GM23338 (cell line): ENCODE measurements around the gene FAM241A. TPM values are rescaled to one million over a fixed set of nuclear protein-coding genes. Genes with fewer than 3 reads are reported as not detected.

ENCODE experiments used
- ATAC-seq: fragments of 200-7000 bp; cut with Tn5 transposase; 3 replicates; pipeline ENCODE4 v1.9.1; 2020
- DNase-seq: peaks from one replicate; pipeline ENCODE4 v3.0.0-alpha.2; 2015; ENCODE audit warnings: low spot score
- H2AFZ ChIP-seq: fragments of 200-600 bp; sonication (generic); 2 replicates; pipeline ENCODE4 v1.8.0; 2016; ENCODE audit warnings: antibody characterized with exemption, mild to moderate bottlenecking, moderate library complexity
- H3F3A ChIP-seq: fragments of 200-600 bp; sonication (generic); replicated peaks from 2 replicates; pipeline ENCODE4 v1.8.0; 2017; ENCODE audit warnings: antibody characterized with exemption, mixed run types, low read depth
- H3K27ac ChIP-seq: fragments of 200-600 bp; sonication (generic); 2 replicates; pipeline ENCODE4 v1.6.1; 2016; ENCODE audit warnings: low read depth
- H3K27me3 ChIP-seq: fragments of 200-600 bp; sonication (generic); 2 replicates; pipeline ENCODE4 v1.8.0; 2016; ENCODE audit warnings: mild to moderate bottlenecking, mixed run types, moderate library complexity; ENCODE audit not compliant: insufficient read depth
- H3K36me3 ChIP-seq: fragments of 200-600 bp; sonication (generic); 2 replicates; pipeline ENCODE4 v1.8.0; 2016; ENCODE audit warnings: mild to moderate bottlenecking; ENCODE audit not compliant: insufficient read depth
- H3K4me1 ChIP-seq: fragments of 200-600 bp; sonication (generic); 2 replicates; pipeline ENCODE4 v1.8.0; 2016; ENCODE audit warnings: mild to moderate bottlenecking, moderate library complexity; ENCODE audit not compliant: insufficient read depth
- H3K4me2 ChIP-seq: fragments of 200-600 bp; sonication (generic); 2 replicates; pipeline ENCODE4 v1.7.1; 2017; ENCODE audit warnings: mixed run types
- H3K4me3 ChIP-seq: fragments of 200-600 bp; sonication (generic); 2 replicates; pipeline ENCODE4 v1.6.1; 2016; ENCODE audit warnings: mixed run types
- H3K79me2 ChIP-seq: fragments of 200-600 bp; sonication (generic); replicated peaks from 2 replicates; pipeline ENCODE4 v1.8.0; 2017; ENCODE audit warnings: mild to moderate bottlenecking; ENCODE audit not compliant: insufficient read depth
- H3K9me2 ChIP-seq: fragments of 200-600 bp; sonication (generic); 2 replicates; pipeline ENCODE4 v1.8.0; 2017; ENCODE audit not compliant: insufficient read depth
- H4K20me1 ChIP-seq: fragments of 200-600 bp; sonication (generic); replicated peaks from 2 replicates; pipeline ENCODE4 v1.8.0; 2017; ENCODE audit warnings: mild to moderate bottlenecking; ENCODE audit not compliant: insufficient read depth
- H3K27ac Mint-ChIP-seq: 2 replicates; pipeline ENCODE4 v1.8.0; 2020; ENCODE audit warnings: inconsistent platforms, mild to moderate bottlenecking, moderate library complexity, mixed read lengths
- H3K27me3 Mint-ChIP-seq: 3 replicates; pipeline ENCODE4 v1.8.0; 2022; ENCODE audit warnings: low read depth, mild to moderate bottlenecking, moderate library complexity, mixed read lengths, inconsistent platforms; ENCODE audit not compliant: insufficient read depth, poor library complexity
- H3K36me3 Mint-ChIP-seq: 3 replicates; pipeline ENCODE4 v1.8.0; 2021; ENCODE audit warnings: low read depth, mild to moderate bottlenecking, inconsistent platforms, moderate library complexity, mixed read lengths
- H3K4me1 Mint-ChIP-seq: 3 replicates; pipeline ENCODE4 v1.8.0; 2020; ENCODE audit warnings: mild to moderate bottlenecking, inconsistent platforms, mixed read lengths
- H3K4me3 Mint-ChIP-seq: 3 replicates; pipeline ENCODE4 v1.8.0; 2021; ENCODE audit warnings: moderate library complexity, mild to moderate bottlenecking, inconsistent platforms, mixed read lengths
- H3K9me3 Mint-ChIP-seq: 3 replicates; pipeline ENCODE4 v1.8.0; 2020; ENCODE audit warnings: moderate library complexity, mild to moderate bottlenecking, inconsistent platforms, mixed read lengths
- EZH2 ChIP-seq: fragments of 200-600 bp; sonication (generic); IDR thresholded peaks from one replicate; pipeline ENCODE4 v1.8.0; 2017; ENCODE audit warnings: antibody characterized with exemption, mild to moderate bottlenecking, low read depth; ENCODE audit not compliant: unreplicated experiment
- EZH2phosphoT487 ChIP-seq: fragments of 200-600 bp; sonication (generic); IDR thresholded peaks from one replicate; pipeline ENCODE4 v1.8.1; 2018; ENCODE audit warnings: antibody characterized with exemption; ENCODE audit not compliant: unreplicated experiment
- NANOG ChIP-seq: IDR thresholded peaks from 2 replicates; pipeline ENCODE4 v1.6.1; 2016; ENCODE audit warnings: antibody characterized with exemption, borderline replicate concordance
- STAT1 ChIP-seq: IDR thresholded peaks from one replicate; pipeline ENCODE4 v1.6.1; 2016; ENCODE audit warnings: antibody characterized with exemption; ENCODE audit not compliant: unreplicated experiment
- ZNF114 ChIP-seq: fragments of 250-450 bp; sonication (Bioruptor Pico); IDR thresholded peaks from 2 replicates; pipeline ENCODE4 v1.5.0; 2020; ENCODE audit warnings: mild to moderate bottlenecking, moderate library complexity
- ZNF331 ChIP-seq: fragments of 250-450 bp; sonication (Bioruptor Pico); IDR thresholded peaks from 2 replicates; pipeline ENCODE4 v1.5.0; 2020; ENCODE audit warnings: low read depth, mild to moderate bottlenecking, moderate library complexity
- polyA plus RNA-seq: library from polyadenylated mRNA; unstranded; fragments of >200 nt; fragmentation: Nextera tagmentation; extraction: Ambion mirVana; gene quantifications from 2 replicates; pipeline ENCODE4 v1.2.1, GENCODE V29; 2016
- total RNA-seq: library from RNA; depleted of rRNA; stranded (reverse); fragments of >200 nt; shearing (Covaris generic); gene quantifications from 2 replicates; pipeline ENCODE4 v1.2.3, GENCODE V29; 2014
- TF ChIP-seq, protein P1 (sequence below): IDR thresholded peaks from 2 replicates; pipeline ENCODE4 v1.6.1; 2016; ENCODE audit warnings: antibody characterized with exemption
- TF ChIP-seq, protein P2 (sequence below): IDR thresholded peaks from one replicate; pipeline ENCODE4 v1.6.1; 2018; ENCODE audit warnings: antibody characterized with exemption; ENCODE audit not compliant: unreplicated experiment
- TF ChIP-seq, protein P3 (sequence below): fragments of 250-450 bp; sonication (Bioruptor Pico); IDR thresholded peaks from 2 replicates; pipeline ENCODE4 v1.5.0; 2020; ENCODE audit warnings: mild to moderate bottlenecking, moderate library complexity
- TF ChIP-seq, protein P4 (sequence below), 2 experiments: fragments of 200-600 bp in 1 of 2; sonication (generic) in 1 of 2; conservative IDR thresholded peaks; 2 replicates each; pipeline versions ENCODE4 v1.5.1 to v1.6.1; 2016 to 2017; ENCODE audit warnings: antibody characterized with exemption in 2 of 2, low read depth in 2 of 2, mild to moderate bottlenecking in 2 of 2, moderate library complexity in 1 of 2

The FAM241A gene
- total and polyA plus RNA-seq, 2 experiments from 2014 or later = 0.58 to 0.63 TPM

DNA sequence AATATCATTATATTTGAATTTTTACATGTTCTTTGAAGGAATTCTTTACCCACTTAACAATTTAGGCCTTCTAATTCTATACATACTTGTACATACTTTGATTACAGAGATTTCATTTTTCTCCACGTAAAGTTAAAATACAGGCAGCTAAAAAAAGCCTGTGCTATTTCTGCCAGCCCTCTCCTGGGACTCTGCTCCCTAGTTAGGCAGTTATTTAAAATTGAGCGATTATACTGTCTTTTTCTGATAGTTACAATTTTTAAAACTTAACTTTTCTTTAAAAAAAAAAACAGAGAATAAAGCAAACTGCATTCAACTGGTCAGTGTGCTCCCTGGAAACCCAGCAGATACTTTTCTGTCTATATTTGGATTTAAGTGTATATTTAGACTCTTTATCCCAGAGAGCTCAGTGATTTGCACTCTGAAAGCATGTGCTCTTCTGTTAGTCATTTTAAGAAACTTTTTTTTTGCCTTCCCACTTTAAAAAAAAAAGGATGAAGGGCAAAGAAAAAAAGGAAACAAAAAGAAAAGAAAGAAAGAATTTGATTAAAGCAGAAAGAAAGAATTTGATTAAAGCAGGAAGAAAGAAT, 18.1 kb upstream of the FAM241A start (continued):
- TF ChIP-seq, protein P1, sequence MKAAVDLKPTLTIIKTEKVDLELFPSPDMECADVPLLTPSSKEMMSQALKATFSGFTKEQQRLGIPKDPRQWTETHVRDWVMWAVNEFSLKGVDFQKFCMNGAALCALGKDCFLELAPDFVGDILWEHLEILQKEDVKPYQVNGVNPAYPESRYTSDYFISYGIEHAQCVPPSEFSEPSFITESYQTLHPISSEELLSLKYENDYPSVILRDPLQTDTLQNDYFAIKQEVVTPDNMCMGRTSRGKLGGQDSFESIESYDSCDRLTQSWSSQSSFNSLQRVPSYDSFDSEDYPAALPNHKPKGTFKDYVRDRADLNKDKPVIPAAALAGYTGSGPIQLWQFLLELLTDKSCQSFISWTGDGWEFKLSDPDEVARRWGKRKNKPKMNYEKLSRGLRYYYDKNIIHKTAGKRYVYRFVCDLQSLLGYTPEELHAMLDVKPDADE = no peak
- TF ChIP-seq, protein P2, sequence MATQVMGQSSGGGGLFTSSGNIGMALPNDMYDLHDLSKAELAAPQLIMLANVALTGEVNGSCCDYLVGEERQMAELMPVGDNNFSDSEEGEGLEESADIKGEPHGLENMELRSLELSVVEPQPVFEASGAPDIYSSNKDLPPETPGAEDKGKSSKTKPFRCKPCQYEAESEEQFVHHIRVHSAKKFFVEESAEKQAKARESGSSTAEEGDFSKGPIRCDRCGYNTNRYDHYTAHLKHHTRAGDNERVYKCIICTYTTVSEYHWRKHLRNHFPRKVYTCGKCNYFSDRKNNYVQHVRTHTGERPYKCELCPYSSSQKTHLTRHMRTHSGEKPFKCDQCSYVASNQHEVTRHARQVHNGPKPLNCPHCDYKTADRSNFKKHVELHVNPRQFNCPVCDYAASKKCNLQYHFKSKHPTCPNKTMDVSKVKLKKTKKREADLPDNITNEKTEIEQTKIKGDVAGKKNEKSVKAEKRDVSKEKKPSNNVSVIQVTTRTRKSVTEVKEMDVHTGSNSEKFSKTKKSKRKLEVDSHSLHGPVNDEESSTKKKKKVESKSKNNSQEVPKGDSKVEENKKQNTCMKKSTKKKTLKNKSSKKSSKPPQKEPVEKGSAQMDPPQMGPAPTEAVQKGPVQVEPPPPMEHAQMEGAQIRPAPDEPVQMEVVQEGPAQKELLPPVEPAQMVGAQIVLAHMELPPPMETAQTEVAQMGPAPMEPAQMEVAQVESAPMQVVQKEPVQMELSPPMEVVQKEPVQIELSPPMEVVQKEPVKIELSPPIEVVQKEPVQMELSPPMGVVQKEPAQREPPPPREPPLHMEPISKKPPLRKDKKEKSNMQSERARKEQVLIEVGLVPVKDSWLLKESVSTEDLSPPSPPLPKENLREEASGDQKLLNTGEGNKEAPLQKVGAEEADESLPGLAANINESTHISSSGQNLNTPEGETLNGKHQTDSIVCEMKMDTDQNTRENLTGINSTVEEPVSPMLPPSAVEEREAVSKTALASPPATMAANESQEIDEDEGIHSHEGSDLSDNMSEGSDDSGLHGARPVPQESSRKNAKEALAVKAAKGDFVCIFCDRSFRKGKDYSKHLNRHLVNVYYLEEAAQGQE = no peak
- no peak for TF ChIP-seq NANOG

DNA sequence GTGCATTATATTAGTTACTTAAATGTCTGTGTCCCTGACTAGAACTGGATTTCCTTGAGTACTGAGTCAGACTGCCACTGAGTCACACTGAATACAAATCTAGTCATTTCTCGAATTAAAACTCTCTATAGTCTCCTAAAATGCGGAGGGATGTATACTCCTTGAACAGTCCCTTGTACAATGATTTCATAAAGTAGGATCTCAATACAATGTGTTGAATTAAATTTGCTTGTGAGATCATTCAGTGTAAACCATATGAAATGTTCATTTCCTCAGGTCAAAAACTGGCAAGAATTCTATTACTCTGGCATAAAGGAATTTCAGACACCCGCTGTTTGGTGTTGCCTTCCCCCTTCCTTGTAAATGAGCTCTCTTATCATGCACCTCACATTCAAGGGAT, 17.5 kb upstream of the FAM241A start:
- DNase-seq (peak; percentile 39), ATAC-seq (peak; percentile 57)
- Mint-ChIP-seq H3K27me3 (peaks cover under 1% of the 10 kb centered on the region), H3K4me3 (no peak overlapping the region), H3K27ac (peak overlapping the region; percentile 85), H3K4me1 (peaks cover 40% of the 10 kb centered on the region), H3K9me3 (no peaks in the 10 kb centered on the region), H3K36me3 (no peaks in the 10 kb centered on the region)
- Histone ChIP-seq H3K36me3 (no peaks in the 10 kb centered on the region), H4K20me1 (no peaks in the 10 kb centered on the region), H3K27me3 (no peaks in the 10 kb centered on the region), H3K4me3 (peak overlapping the region; percentile 24; the same call in 1 of the 2 replicates), H3K4me1 (peaks cover 42% of the 10 kb centered on the region), H3K79me2 (no peaks in the 10 kb centered on the region), H3F3A (no peaks in the 10 kb centered on the region), H3K27ac (peak overlapping the region; percentile 10; the same call in 1 of the 2 replicates), H3K4me2 (peak overlapping the region; percentile 10), H3K9me2 (no peaks in the 10 kb centered on the region), H2AFZ (no peak overlapping the region)
- TF ChIP-seq, protein P1 = no peak
- TF ChIP-seq EZH2 (no peak), EZH2phosphoT487 (no peak), ZNF331 (CRISPR knock-in tag) (no peak), ZNF114 (CRISPR knock-in tag) (no peak), STAT1 (no peak), NANOG (no peak)
- TF ChIP-seq, protein P3, sequence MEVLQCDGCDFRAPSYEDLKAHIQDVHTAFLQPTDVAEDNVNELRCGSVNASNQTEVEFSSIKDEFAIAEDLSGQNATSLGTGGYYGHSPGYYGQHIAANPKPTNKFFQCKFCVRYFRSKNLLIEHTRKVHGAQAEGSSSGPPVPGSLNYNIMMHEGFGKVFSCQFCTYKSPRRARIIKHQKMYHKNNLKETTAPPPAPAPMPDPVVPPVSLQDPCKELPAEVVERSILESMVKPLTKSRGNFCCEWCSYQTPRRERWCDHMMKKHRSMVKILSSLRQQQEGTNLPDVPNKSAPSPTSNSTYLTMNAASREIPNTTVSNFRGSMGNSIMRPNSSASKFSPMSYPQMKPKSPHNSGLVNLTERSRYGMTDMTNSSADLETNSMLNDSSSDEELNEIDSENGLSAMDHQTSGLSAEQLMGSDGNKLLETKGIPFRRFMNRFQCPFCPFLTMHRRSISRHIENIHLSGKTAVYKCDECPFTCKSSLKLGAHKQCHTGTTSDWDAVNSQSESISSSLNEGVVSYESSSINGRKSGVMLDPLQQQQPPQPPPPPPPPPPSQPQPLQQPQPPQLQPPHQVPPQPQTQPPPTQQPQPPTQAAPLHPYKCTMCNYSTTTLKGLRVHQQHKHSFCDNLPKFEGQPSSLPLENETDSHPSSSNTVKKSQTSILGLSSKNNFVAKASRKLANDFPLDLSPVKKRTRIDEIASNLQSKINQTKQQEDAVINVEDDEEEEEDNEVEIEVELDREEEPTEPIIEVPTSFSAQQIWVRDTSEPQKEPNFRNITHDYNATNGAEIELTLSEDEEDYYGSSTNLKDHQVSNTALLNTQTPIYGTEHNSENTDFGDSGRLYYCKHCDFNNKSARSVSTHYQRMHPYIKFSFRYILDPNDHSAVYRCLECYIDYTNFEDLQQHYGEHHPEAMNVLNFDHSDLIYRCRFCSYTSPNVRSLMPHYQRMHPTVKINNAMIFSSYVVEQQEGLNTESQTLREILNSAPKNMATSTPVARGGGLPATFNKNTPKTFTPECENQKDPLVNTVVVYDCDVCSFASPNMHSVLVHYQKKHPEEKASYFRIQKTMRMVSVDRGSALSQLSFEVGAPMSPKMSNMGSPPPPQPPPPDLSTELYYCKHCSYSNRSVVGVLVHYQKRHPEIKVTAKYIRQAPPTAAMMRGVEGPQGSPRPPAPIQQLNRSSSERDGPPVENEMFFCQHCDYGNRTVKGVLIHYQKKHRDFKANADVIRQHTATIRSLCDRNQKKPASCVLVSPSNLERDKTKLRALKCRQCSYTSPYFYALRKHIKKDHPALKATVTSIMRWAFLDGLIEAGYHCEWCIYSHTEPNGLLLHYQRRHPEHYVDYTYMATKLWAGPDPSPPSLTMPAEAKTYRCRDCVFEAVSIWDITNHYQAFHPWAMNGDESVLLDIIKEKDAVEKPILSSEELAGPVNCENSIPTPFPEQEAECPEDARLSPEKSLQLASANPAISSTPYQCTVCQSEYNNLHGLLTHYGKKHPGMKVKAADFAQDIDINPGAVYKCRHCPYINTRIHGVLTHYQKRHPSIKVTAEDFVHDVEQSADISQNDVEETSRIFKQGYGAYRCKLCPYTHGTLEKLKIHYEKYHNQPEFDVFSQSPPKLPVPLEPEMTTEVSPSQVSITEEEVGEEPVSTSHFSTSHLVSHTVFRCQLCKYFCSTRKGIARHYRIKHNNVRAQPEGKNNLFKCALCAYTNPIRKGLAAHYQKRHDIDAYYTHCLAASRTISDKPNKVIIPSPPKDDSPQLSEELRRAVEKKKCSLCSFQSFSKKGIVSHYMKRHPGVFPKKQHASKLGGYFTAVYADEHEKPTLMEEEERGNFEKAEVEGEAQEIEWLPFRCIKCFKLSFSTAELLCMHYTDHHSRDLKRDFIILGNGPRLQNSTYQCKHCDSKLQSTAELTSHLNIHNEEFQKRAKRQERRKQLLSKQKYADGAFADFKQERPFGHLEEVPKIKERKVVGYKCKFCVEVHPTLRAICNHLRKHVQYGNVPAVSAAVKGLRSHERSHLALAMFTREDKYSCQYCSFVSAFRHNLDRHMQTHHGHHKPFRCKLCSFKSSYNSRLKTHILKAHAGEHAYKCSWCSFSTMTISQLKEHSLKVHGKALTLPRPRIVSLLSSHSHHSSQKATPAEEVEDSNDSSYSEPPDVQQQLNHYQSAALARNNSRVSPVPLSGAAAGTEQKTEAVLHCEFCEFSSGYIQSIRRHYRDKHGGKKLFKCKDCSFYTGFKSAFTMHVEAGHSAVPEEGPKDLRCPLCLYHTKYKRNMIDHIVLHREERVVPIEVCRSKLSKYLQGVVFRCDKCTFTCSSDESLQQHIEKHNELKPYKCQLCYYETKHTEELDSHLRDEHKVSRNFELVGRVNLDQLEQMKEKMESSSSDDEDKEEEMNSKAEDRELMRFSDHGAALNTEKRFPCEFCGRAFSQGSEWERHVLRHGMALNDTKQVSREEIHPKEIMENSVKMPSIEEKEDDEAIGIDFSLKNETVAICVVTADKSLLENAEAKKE = no peak
- TF ChIP-seq, protein P4, sequence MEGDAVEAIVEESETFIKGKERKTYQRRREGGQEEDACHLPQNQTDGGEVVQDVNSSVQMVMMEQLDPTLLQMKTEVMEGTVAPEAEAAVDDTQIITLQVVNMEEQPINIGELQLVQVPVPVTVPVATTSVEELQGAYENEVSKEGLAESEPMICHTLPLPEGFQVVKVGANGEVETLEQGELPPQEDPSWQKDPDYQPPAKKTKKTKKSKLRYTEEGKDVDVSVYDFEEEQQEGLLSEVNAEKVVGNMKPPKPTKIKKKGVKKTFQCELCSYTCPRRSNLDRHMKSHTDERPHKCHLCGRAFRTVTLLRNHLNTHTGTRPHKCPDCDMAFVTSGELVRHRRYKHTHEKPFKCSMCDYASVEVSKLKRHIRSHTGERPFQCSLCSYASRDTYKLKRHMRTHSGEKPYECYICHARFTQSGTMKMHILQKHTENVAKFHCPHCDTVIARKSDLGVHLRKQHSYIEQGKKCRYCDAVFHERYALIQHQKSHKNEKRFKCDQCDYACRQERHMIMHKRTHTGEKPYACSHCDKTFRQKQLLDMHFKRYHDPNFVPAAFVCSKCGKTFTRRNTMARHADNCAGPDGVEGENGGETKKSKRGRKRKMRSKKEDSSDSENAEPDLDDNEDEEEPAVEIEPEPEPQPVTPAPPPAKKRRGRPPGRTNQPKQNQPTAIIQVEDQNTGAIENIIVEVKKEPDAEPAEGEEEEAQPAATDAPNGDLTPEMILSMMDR (conservative IDR thresholded peaks at IDR 0.05; ENCODE audit: low read depth in 2 of 2) = no peak
